IPS-NIHi7 (cell line): Measurements from ENCODE around the gene SETD4.
A peak's percentile ranks its signal among the peaks of the same experiment; 100 is the strongest.
"Not testable (repeated sequence)": the region's sequence is repeated elsewhere in the genome, so short reads cannot be mapped to it uniquely, and the experiment has no call there.

Experiments
- DNase-seq: peaks from one replicate; pipeline ENCODE4 v3.0.0; 2012; ENCODE audit warnings: mixed read lengths; ENCODE audit errors: extremely low spot score

The SETD4 gene

GRCh38 chr21:36079010-36079649 lies 18.8 kb upstream of the SETD4 start:
- no peak for DNase-seq

- no peak for DNase-seq
Observed at GRCh38 chr21:36077758-36078157, 17.4 kb upstream of the SETD4 start.

- no peak for DNase-seq
Observed at GRCh38 chr21:36076878-36077655, 16.7 kb upstream of the SETD4 start.

- no peak for DNase-seq
Observed at GRCh38 chr21:36075953-36076352, 15.6 kb upstream of the SETD4 start.

GRCh38 chr21:36075171-36075570 lies 14.8 kb upstream of the SETD4 start:
- DNase-seq = no peak

GRCh38 chr21:36073911-36074310 lies 13.6 kb upstream of the SETD4 start:
- not testable (repeated sequence) for DNase-seq

- no peak for DNase-seq
Observed at GRCh38 chr21:36073181-36073580, 12.9 kb upstream of the SETD4 start.

- no peak for DNase-seq
Observed at GRCh38 chr21:36072453-36073162, 12.3 kb upstream of the SETD4 start.

- no peak for DNase-seq
Observed at GRCh38 chr21:36070999-36071398, 10.7 kb upstream of the SETD4 start.

- DNase-seq = peak; percentile 85
Observed at GRCh38 chr21:36069713-36070583, 9.6 kb upstream of the SETD4 start, which contains the start of gene CBR1. CBR1 (plus strand) TSS chr21:36070024; CDS start chr21:36070116, 92 bp downstream.

- DNase-seq = no peak
Observed at GRCh38 chr21:36068748-36069398, 8.5 kb upstream of the SETD4 start.

GRCh38 chr21:36065497-36066036 lies 5.2 kb upstream of the SETD4 start:
- DNase-seq = no peak

GRCh38 chr21:36064085-36064460 lies 3.7 kb upstream of the SETD4 start:
- no peak for DNase-seq

GRCh38 chr21:36063375-36064084 lies 3.2 kb upstream of the SETD4 start:
- DNase-seq = no peak

- no peak for DNase-seq
Observed at GRCh38 chr21:36061445-36061844, 1.1 kb upstream of the SETD4 start.

- DNase-seq = peak; percentile 60
Observed at GRCh38 chr21:36059823-36060158, 535 bp downstream of the SETD4 start.

GRCh38 chr21:36055551-36055950 lies 4.8 kb downstream of the SETD4 start:
- no peak for DNase-seq

GRCh38 chr21:36053715-36054062 lies 6.6 kb downstream of the SETD4 start:
- no peak for DNase-seq

- no peak for DNase-seq
Observed at GRCh38 chr21:36052860-36053714, 7.2 kb downstream of the SETD4 start.

- DNase-seq = no peak
Observed at GRCh38 chr21:36048357-36048756, 12.0 kb downstream of the SETD4 start.
